NCI-H2196 (cell line): ENCODE measurements around the gene SZRD1.
"Not testable (repeated sequence)": the region's sequence is repeated elsewhere in the genome, so short reads cannot be mapped to it uniquely, and the experiment has no call there.

Experiments
- DNase-seq: peaks from one replicate; lab custom pipeline; 2025; ENCODE audit not compliant: unreplicated experiment; lab: John Stamatoyannopoulos, UW

The SZRD1 gene

GRCh38 chr1:16366722-16367257 is at the start of gene SZRD1:
TSS of gene SZRD1 (plus strand) at chr1:16367242. CDS start at chr1:16367258, 16 bp downstream.
- DNase-seq = peak; percentile 99

- no peak for DNase-seq
These were observed 48.5 kb upstream of the SZRD1 start for GRCh38 chr1:16318555-16318954.

GRCh38 chr1:16321176-16321867 is 45.7 kb upstream of the SZRD1 start:
- DNase-seq = no peak

GRCh38 chr1:16324456-16324890 is 42.6 kb upstream of the SZRD1 start:
- DNase-seq = peak; percentile 56

GRCh38 chr1:16326833-16327404 is 40.1 kb upstream of the SZRD1 start:
- no peak for DNase-seq

GRCh38 chr1:16334655-16335340 is 32.2 kb upstream of the SZRD1 start:
- no peak for DNase-seq

GRCh38 chr1:16338961-16339360 is 28.1 kb upstream of the SZRD1 start:
- no peak for DNase-seq

- DNase-seq = no peak
These were observed 26.4 kb upstream of the SZRD1 start for GRCh38 chr1:16340673-16341072.

GRCh38 chr1:16342331-16343062 is 24.5 kb upstream of the SZRD1 start:
- DNase-seq = no peak

GRCh38 chr1:16343276-16343675 is 23.8 kb upstream of the SZRD1 start:
- not testable (repeated sequence) for DNase-seq

- DNase-seq = no peak
These were observed 18.4 kb upstream of the SZRD1 start for GRCh38 chr1:16348414-16349182.

- no peak for DNase-seq
These were observed 17.1 kb upstream of the SZRD1 start for GRCh38 chr1:16349847-16350406.

GRCh38 chr1:16351456-16351993 is 15.5 kb upstream of the SZRD1 start:
- no peak for DNase-seq

GRCh38 chr1:16351994-16352841 is 14.8 kb upstream of the SZRD1 start, which contains the start of gene FBXO42:
TSS of gene FBXO42 (minus strand) at chr1:16352480. CDS start at chr1:16315418, 37,062 bp downstream.
- peak; percentile 94 for DNase-seq

GRCh38 chr1:16352842-16353535 is 14.1 kb upstream of the SZRD1 start:
- DNase-seq = no peak

- no peak for DNase-seq
These were observed 12.4 kb upstream of the SZRD1 start for GRCh38 chr1:16354619-16355018.

- DNase-seq = no peak
These were observed 10.2 kb upstream of the SZRD1 start for GRCh38 chr1:16356867-16357266.

- DNase-seq = not testable (repeated sequence)
These were observed 1.9 kb upstream of the SZRD1 start for GRCh38 chr1:16365146-16365498.
